ENCODE results near the gene SCCPDH. TPM values are rescaled to one million over a fixed set of nuclear protein-coding genes. Genes with fewer than 3 reads are reported as not detected.

SCCPDH gene, protein sequence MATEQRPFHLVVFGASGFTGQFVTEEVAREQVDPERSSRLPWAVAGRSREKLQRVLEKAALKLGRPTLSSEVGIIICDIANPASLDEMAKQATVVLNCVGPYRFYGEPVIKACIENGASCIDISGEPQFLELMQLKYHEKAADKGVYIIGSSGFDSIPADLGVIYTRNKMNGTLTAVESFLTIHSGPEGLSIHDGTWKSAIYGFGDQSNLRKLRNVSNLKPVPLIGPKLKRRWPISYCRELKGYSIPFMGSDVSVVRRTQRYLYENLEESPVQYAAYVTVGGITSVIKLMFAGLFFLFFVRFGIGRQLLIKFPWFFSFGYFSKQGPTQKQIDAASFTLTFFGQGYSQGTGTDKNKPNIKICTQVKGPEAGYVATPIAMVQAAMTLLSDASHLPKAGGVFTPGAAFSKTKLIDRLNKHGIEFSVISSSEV
- total RNA-seq (10 to 100 TPM; 28.3 to 32.9 TPM), polyA plus RNA-seq (ENCODE audit: insufficient read length in 6 of 6) (10 to 100 TPM; 40.6 to 45.0 (median 43.7) TPM)
- long read RNA-seq, donor 1, transcript SCCPDH-201 (12 exons, 2,503 nt): major isoform, 52 of 66 reads
- long read RNA-seq, donor 1, partial matches to known transcripts: 14 of 66 reads
- long read RNA-seq, donor 1, other reads (novel, unspliced or antisense): 0 of 66 reads
- long read RNA-seq, donor 2, transcript SCCPDH-201 (12 exons, 2,503 nt): major isoform, 31 of 47 reads
- long read RNA-seq, donor 2, partial matches to known transcripts: 16 of 47 reads
- long read RNA-seq, donor 2, other reads (novel, unspliced or antisense): 0 of 47 reads
- long read RNA-seq, donor 3, transcript SCCPDH-201 (12 exons, 2,503 nt): major isoform, 40 of 45 reads
- long read RNA-seq, donor 3, partial matches to known transcripts: 5 of 45 reads
- long read RNA-seq, donor 3, other reads (novel, unspliced or antisense): 0 of 45 reads
- long read RNA-seq, donor 4, transcript SCCPDH-201 (12 exons, 2,503 nt): major isoform, 24 of 33 reads
- long read RNA-seq, donor 4, partial matches to known transcripts: 4 of 33 reads
- long read RNA-seq, donor 4, other reads (novel, unspliced or antisense): 5 of 33 reads
- long read RNA-seq, donor 5, transcript SCCPDH-201 (12 exons, 2,503 nt): major isoform, 27 of 48 reads
- long read RNA-seq, donor 5, partial matches to known transcripts: 21 of 48 reads
- long read RNA-seq, donor 5, other reads (novel, unspliced or antisense): 0 of 48 reads
- long read RNA-seq, donor 6, transcript SCCPDH-201 (12 exons, 2,503 nt): major isoform, 32 of 52 reads
- long read RNA-seq, donor 6, partial matches to known transcripts: 20 of 52 reads
- long read RNA-seq, donor 6, other reads (novel, unspliced or antisense): 0 of 52 reads
- long read RNA-seq, donor 7, transcript SCCPDH-201 (12 exons, 2,503 nt): major isoform, 29 of 34 reads
- long read RNA-seq, donor 7, partial matches to known transcripts: 5 of 34 reads
- long read RNA-seq, donor 7, other reads (novel, unspliced or antisense): 0 of 34 reads
- long read RNA-seq, donor 8, transcript SCCPDH-201 (12 exons, 2,503 nt): major isoform, 18 of 23 reads
- long read RNA-seq, donor 8, partial matches to known transcripts: 5 of 23 reads
- long read RNA-seq, donor 8, other reads (novel, unspliced or antisense): 0 of 23 reads
- long read RNA-seq, donor 9: 0 reads
- long read RNA-seq, donor 10, transcript SCCPDH-201 (12 exons, 2,503 nt): major isoform, 46 of 53 reads
- long read RNA-seq, donor 10, partial matches to known transcripts: 1 of 53 reads
- long read RNA-seq, donor 10, other reads (novel, unspliced or antisense): 6 of 53 reads
- long read RNA-seq, donor 11, transcript SCCPDH-201 (12 exons, 2,503 nt): major isoform, 41 of 80 reads
- long read RNA-seq, donor 11, partial matches to known transcripts: 39 of 80 reads
- long read RNA-seq, donor 11, other reads (novel, unspliced or antisense): 0 of 80 reads
- long read RNA-seq, donor 12, transcript SCCPDH-201 (12 exons, 2,503 nt): major isoform, 20 of 27 reads
- long read RNA-seq, donor 12, partial matches to known transcripts: 7 of 27 reads
- long read RNA-seq, donor 12, other reads (novel, unspliced or antisense): 0 of 27 reads

DNA sequence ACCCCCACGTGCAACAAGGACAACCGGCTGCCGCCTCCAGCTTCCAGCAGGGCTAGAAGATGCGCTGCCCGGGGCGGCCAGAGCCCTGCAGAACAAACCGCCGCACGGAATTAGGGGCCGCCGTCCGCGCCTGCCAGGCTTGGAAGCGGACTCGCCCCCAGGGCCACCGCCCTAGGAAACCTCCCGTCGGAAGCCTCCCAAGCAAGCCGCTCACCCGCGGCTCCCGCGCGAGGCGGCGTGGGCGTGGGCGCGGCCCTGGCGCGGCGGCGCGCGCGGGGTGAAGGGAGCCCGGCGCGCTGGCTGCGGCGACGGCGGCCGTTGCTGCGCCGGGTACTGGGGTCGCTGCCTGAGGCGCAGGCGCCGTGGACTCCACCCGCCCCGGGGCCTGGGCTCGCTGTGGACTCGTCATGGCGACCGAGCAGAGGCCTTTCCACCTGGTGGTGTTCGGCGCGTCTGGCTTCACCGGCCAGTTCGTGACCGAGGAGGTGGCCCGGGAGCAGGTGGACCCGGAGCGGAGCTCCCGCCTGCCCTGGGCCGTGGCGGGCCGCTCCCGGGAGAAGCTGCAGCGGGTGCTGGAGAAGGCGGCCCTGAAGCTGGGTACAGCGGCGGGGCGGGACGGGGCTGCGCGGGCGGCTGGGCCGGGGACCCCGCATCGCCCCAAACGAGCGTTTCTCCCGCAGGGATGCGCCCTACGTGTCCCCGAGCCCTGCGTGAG, at the start of gene SCCPDH:
Gene SCCPDH (plus strand): TSS at position 394 of the 715 bp plus-strand sequence. CDS start 14 bp downstream, at position 408.
- intact Hi-C loops (cut with DNase I): no loop called here
- Histone ChIP-seq H3K27me3 (no peaks in the 10 kb centered on the region), H3K36me3 (peaks cover 0 to 17% of the 10 kb centered on the region in 2 donors), H3K9me3 (peaks cover 0 to 16% of the 10 kb centered on the region in 2 donors), H3K27ac (peak within 1 kb of the TSS; percentile 77 to 85), H3K4me1 (peaks cover 3 to 29% of the 10 kb centered on the region in 2 donors), H3K4me3 (peak within 1 kb of the TSS; percentile 80 to 97)
- DNase-seq: peak; percentile 77 to 92 (median 82)
- TF ChIP-seq, protein P1, sequence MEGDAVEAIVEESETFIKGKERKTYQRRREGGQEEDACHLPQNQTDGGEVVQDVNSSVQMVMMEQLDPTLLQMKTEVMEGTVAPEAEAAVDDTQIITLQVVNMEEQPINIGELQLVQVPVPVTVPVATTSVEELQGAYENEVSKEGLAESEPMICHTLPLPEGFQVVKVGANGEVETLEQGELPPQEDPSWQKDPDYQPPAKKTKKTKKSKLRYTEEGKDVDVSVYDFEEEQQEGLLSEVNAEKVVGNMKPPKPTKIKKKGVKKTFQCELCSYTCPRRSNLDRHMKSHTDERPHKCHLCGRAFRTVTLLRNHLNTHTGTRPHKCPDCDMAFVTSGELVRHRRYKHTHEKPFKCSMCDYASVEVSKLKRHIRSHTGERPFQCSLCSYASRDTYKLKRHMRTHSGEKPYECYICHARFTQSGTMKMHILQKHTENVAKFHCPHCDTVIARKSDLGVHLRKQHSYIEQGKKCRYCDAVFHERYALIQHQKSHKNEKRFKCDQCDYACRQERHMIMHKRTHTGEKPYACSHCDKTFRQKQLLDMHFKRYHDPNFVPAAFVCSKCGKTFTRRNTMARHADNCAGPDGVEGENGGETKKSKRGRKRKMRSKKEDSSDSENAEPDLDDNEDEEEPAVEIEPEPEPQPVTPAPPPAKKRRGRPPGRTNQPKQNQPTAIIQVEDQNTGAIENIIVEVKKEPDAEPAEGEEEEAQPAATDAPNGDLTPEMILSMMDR (IDR thresholded peaks at IDR 0.05): no peak
- ATAC-seq: peak; percentile 97

DNA sequence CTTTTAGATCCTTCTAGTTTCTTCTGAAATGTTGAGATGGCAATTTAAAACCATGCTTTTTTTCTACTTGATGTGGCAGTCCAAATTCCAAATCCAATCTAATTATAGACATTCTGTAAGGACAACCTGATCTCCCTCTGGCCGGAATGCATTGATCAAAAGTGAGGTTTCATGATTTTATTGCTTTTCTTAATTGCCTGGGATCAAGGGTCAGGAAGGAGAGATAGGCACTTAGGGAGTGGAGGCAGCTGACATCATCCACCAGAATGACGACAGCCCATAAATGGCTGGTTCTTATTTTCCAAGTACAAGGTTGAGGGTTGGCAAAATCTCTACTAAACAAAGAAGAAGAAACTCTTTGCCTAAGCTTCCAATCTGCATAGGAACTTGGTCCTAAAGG, 46.4 kb upstream of the SCCPDH start:
- ATAC-seq (no peak), DNase-seq (no peak)
- H3K4me3 ChIP-seq: no peak overlapping the region
- no peaks in the 10 kb centered on the region for H3K9me3 ChIP-seq
- H3K27me3 ChIP-seq: no peaks in the 10 kb centered on the region
- H3K36me3 ChIP-seq: no peaks in the 10 kb centered on the region
- H3K4me1 ChIP-seq: no peaks in the 10 kb centered on the region
- H3K27ac ChIP-seq: no peak overlapping the region
- TF ChIP-seq, protein P1 (IDR thresholded peaks at IDR 0.05): no peak
- intact Hi-C loops (cut with DNase I): no loop called here

DNA sequence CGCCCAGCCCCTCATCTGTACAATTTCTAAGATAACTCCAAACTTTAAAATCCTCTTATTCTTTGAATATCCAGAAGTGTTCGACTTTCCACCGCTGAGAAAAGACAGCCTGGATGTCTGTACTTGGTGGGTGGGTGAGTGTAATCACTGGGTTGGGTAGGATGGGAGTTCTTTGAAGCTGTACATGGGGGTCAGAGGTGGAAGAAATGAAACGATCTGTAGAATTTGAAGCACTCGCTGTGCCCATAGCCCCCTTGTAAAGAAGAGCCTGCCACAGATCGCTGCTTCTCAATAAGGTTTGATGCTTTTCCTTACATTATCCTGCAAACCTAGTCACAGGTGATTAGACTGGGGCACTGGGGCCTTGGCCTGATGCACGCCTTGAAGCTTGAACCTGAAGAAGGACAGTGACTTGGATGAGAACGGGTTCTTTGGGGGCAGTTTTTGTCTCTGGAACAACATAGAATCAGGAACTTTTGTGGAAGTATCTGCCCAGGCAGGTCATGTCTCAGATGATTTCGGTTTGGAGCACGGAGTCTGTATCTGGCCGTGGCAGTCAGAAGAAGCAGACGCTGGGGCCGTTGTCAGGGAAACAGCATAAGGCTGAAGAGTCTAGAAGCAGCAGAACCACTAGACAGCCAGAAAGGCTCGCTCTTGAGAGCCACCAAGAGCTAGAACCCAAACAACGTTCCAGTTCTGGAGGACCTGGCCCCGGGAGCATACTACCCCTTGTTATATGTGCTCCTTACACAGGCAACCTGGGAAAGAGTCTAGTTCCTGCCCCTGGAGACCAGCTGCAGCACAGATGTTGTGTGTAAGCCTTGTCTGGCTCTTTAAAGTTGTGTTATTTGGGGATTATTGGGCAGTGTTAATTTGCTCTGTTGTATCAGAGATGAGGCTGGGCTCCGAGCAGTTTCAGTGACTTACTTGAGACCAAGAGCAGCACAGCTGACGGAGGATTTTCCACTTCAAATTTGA, 45.1 kb upstream of the SCCPDH start:
- Histone ChIP-seq H3K27me3 (no peaks in the 10 kb centered on the region), H3K36me3 (no peaks in the 10 kb centered on the region), H3K9me3 (no peaks in the 10 kb centered on the region), H3K27ac (no peak overlapping the region), H3K4me1 (no peaks in the 10 kb centered on the region), H3K4me3 (no peak overlapping the region)
- DNase-seq (no peak), ATAC-seq (no peak)
- TF ChIP-seq, protein P1 (IDR thresholded peaks at IDR 0.05): no peak
- intact Hi-C loops (cut with DNase I): no loop called here

All from left lung (tissue), 14 donors.